GM12878 (cell line): ENCODE data around the gene SERTAD2. TPM values are rescaled to one million over a fixed set of nuclear protein-coding genes. Genes with fewer than 3 reads are reported as not detected.
A peak's percentile ranks its signal among the peaks of the same experiment; 100 is the strongest.

Experiments
- BACH1 ChIP-seq: fragments of 450-650 bp; IDR thresholded peaks from 2 replicates; pipeline ENCODE4 v1.6.1; 2017; ENCODE audit warnings: mild to moderate bottlenecking, borderline replicate concordance
- BHLHE40 ChIP-seq, 2 experiments: fragments of 450-650 bp in 1 of 2; IDR thresholded peaks; 2 replicates each; pipeline ENCODE4 v1.6.1; 2011 to 2017; ENCODE audit warnings: low read depth in 2 of 2, borderline replicate concordance in 1 of 2, improper control_type of control experiment in 1 of 2, low read length in 1 of 2, mild to moderate bottlenecking in 1 of 2
- BMI1 ChIP-seq: fragments of 450-650 bp; IDR thresholded peaks from 2 replicates; pipeline ENCODE4 v1.6.1; 2016; ENCODE audit warnings: mild to moderate bottlenecking, moderate library complexity, borderline replicate concordance
- CHD2 ChIP-seq: IDR thresholded peaks from 2 replicates; pipeline ENCODE4 v1.6.1; 2011; ENCODE audit warnings: low read depth, low read length, improper control_type of control experiment, borderline replicate concordance
- CREB1 ChIP-seq: IDR thresholded peaks from 2 replicates; pipeline ENCODE4 v1.6.1; 2012; ENCODE audit warnings: low read depth, mild to moderate bottlenecking, inconsistent platforms
- CTCF ChIP-seq, 3 experiments: IDR thresholded peaks in 2 of 3; conservative IDR thresholded peaks in 1 of 3; 2 replicates each; pipeline ENCODE4 v1.5.1; 2011; ENCODE audit warnings: low read depth in 3 of 3, low read length in 3 of 3, mild to moderate bottlenecking in 3 of 3, control low read depth in 2 of 3, moderate library complexity in 2 of 3, inconsistent platforms in 1 of 3, mixed read lengths in 1 of 3; ENCODE audit not compliant: control insufficient read depth in 2 of 3, insufficient read depth in 1 of 3; ENCODE audit errors: extremely low read depth in 1 of 3
- ETV6 ChIP-seq, 2 experiments: fragments of 450-650 bp in 1 of 2; IDR thresholded peaks in 1 of 2; conservative IDR thresholded peaks in 1 of 2; 2 replicates each; pipeline ENCODE4 v1.6.1; 2014; ENCODE audit warnings: antibody characterized with exemption in 1 of 2, borderline replicate concordance in 1 of 2, low read depth in 1 of 2, mild to moderate bottlenecking in 1 of 2, moderate library complexity in 1 of 2
- GABPA ChIP-seq: IDR thresholded peaks from 2 replicates; pipeline ENCODE4 v1.6.1; 2014; ENCODE audit warnings: antibody characterized with exemption, low read depth, mild to moderate bottlenecking, inconsistent platforms
- IKZF2 ChIP-seq, 2 experiments: fragments of 450-650 bp; IDR thresholded peaks; 2 replicates each; pipeline ENCODE4 v1.6.1; 2017; ENCODE audit warnings: mild to moderate bottlenecking in 2 of 2, moderate library complexity in 2 of 2
- JUND ChIP-seq: IDR thresholded peaks from 2 replicates; pipeline ENCODE4 v1.6.1; 2012; ENCODE audit warnings: low read depth, mild to moderate bottlenecking, low read length, improper control_type of control experiment, moderate library complexity
- MXI1 ChIP-seq: fragments of 150-350 bp; IDR thresholded peaks from 2 replicates; pipeline ENCODE4 v1.6.1; 2011; ENCODE audit warnings: low read depth, mild to moderate bottlenecking, inconsistent platforms, low read length, improper control_type of control experiment
- NFIC ChIP-seq: IDR thresholded peaks from 2 replicates; pipeline ENCODE4 v1.6.1; 2012; ENCODE audit warnings: low read depth, mild to moderate bottlenecking, inconsistent platforms, low read length, moderate library complexity
- NR2C2 ChIP-seq: IDR thresholded peaks from 2 replicates; pipeline ENCODE4 v1.6.1; 2011; ENCODE audit warnings: borderline replicate concordance, low read depth; ENCODE audit not compliant: control insufficient read depth, insufficient read length
- POLR2A ChIP-seq: IDR thresholded peaks from 2 replicates; pipeline ENCODE4 v1.6.1; 2011; ENCODE audit warnings: low read depth, mild to moderate bottlenecking, low read length
- POLR2AphosphoS5 ChIP-seq: IDR thresholded peaks from 2 replicates; pipeline ENCODE4 v1.6.1; 2011; ENCODE audit warnings: mild to moderate bottlenecking, low read length, inconsistent platforms
- PRDM15 ChIP-seq: fragments of 450-650 bp; formaldehyde crosslinking; IDR thresholded peaks from 2 replicates; pipeline ENCODE4 v1.4.0; 2020; ENCODE audit warnings: mild to moderate bottlenecking, moderate library complexity
- RBBP5 ChIP-seq: fragments of 200-600 bp; sonication (generic); conservative IDR thresholded peaks from 2 replicates; pipeline ENCODE4 v1.6.1; 2016
- RUNX3 ChIP-seq: IDR thresholded peaks from 2 replicates; pipeline ENCODE4 v1.6.1; 2012; ENCODE audit warnings: low read length, inconsistent platforms
- WRNIP1 ChIP-seq: IDR thresholded peaks from 2 replicates; pipeline ENCODE4 v1.6.1; 2011; ENCODE audit warnings: low read depth, low read length, improper control_type of control experiment, borderline replicate concordance
- ZNF24 ChIP-seq: fragments of 450-650 bp; IDR thresholded peaks from 2 replicates; pipeline ENCODE4 v1.6.1; 2017; ENCODE audit warnings: antibody characterized with exemption, mild to moderate bottlenecking
- polyA plus RNA-seq, 11 experiments: library from polyadenylated mRNA; depleted of rRNA in 4 of 11; unstranded in 6 of 11; stranded (reverse) in 5 of 11; fragments of >200 nt; fragmentation: Nextera tagmentation in 4 of 11; fragmentation: Illumina TruSeq in 1 of 11; extraction: Ambion mirVana in 4 of 11; extraction: Trizol in 1 of 11; gene quantifications; 1 replicate in 1 of 11; 2 replicates in 10 of 11; pipeline versions ENCODE4 v1.2.1 to v1.2.3, GENCODE V29; 2011 to 2016; ENCODE audit warnings: inconsistent platforms in 2 of 11, missing spikeins in 2 of 11, low read depth in 1 of 11
- total RNA-seq, 4 experiments: library from RNA; depleted of rRNA in 3 of 4; stranded (reverse); fragments of >200 nt in 3 of 4; fragmentation: Illumina TruSeq in 1 of 4; extraction: Trizol in 1 of 4; gene quantifications; 2 replicates each; pipeline versions ENCODE4 v1.2.1 to v1.2.3, GENCODE V29; 2013 to 2021

The SERTAD2 gene
- total and polyA plus RNA-seq, 10 of the 15 experiments (the other 5 are each of a cell fraction or from before 2014, with no cell fraction given), result 7.9 to 28.7 (median 20.1) TPM

GRCh38 chr2:64644458-64645382, 9.0 kb downstream of the SERTAD2 start (continued):
- TF ChIP-seq ZNF24 (no peak), RBBP5 (0 out of 2 replicates have a peak, but pooled peaks have one; percentile 34), NFIC (0 out of 2 replicates have a peak, but pooled peaks have one; percentile 32), PRDM15 (no peak), CTCF (IDR thresholded peaks at IDR 0.05 in 2 of 3, conservative IDR thresholded peaks at IDR 0.05 in 1 of 3; ENCODE audit: control insufficient read depth in 2 of 3, extremely low read depth in 1 of 3, insufficient read depth in 1 of 3, low read depth in 3 of 3, low read length in 3 of 3) (peak; percentile 3 to 20 (median 15); a peak in 2 of 6 replicates), POLR2AphosphoS5 (peak; percentile 80), RUNX3 (peak; percentile 9), IKZF2 (IDR thresholded peaks at IDR 0.05) (peak in 1 of 2 experiments; percentile 61; a peak in 2 of 4 replicates), BMI1 (no peak), JUND (no peak), ETV6 (conservative IDR thresholded peaks at IDR 0.05 in 1 of 2, IDR thresholded peaks at IDR 0.05 in 1 of 2; ENCODE audit: borderline replicate concordance in 1 of 2, low read depth in 1 of 2) (no peak), WRNIP1 (0 out of 2 replicates have a peak, but pooled peaks have one; percentile 36), CREB1 (peak; percentile 85), BACH1 (peak; percentile 95; the same call in 1 of the 2 replicates), MXI1 (peak; percentile 90), NR2C2 (no peak), CHD2 (peak; percentile 15; the same call in 1 of the 2 replicates), BHLHE40 (IDR thresholded peaks at IDR 0.05; ENCODE audit: borderline replicate concordance in 1 of 2, low read depth in 2 of 2, low read length in 1 of 2) (peak; percentile 81 to 85), GABPA (no peak), POLR2A (peak; percentile 74)
